Lower leg skin (tissue), 4 donors: ENCODE results near the gene BHLHE23. TPM values are rescaled to one million over a fixed set of nuclear protein-coding genes. Genes with fewer than 3 reads are reported as not detected.

Experiments used
- DNase-seq, 2 donors: peaks; one replicate each; pipeline ENCODE4 v3.0.0-alpha.2; 2019; ENCODE audit warnings: low spot score in 2 of 2
- H3K4me3 ChIP-seq: fragments of 200-600 bp; sonication (generic); 2 replicates; pipeline ENCODE4 v1.5.1; 2017; ENCODE audit warnings: mild to moderate bottlenecking, low read depth; ENCODE audit not compliant: poor library complexity, severe bottlenecking
- POLR2A ChIP-seq, 2 donors: fragments of 450-650 bp; IDR thresholded peaks; one replicate each; pipeline ENCODE4 v1.6.1; 2016 to 2017; ENCODE audit warnings: antibody characterized with exemption in 2 of 2, mild to moderate bottlenecking in 1 of 2, moderate library complexity in 1 of 2
- WGBS, 2 donors: methylation state at CpG; one replicate each; pipeline ENCODE4 v1.1.5; 2018; 5-methylcytosine and 5-hydroxymethylcytosine counted together
- intact Hi-C: fragments of 100-400 bp; cut with DNase I; formaldehyde crosslinking; loops from one replicate; pipeline ENCODE4 v1.15.0; 2023; ENCODE audit warnings: low total_unique reads
- total RNA-seq, 4 donors: library from RNA; depleted of rRNA; stranded (reverse); fragments of >200 nt; gene quantifications; one replicate each; pipeline ENCODE4 v1.1.0, GENCODE V29; 2016
- TF ChIP-seq, protein P1 (sequence below), 3 donors: fragments of 450-650 bp; IDR thresholded peaks; one replicate each; pipeline ENCODE4 v1.5.1; 2016; ENCODE audit warnings: antibody characterized with exemption in 3 of 3, mild to moderate bottlenecking in 3 of 3, moderate library complexity in 2 of 3

Gene BHLHE23
- total RNA-seq, 4 donors from 2014 or later, result 0.23 TPM; not detected in 3

DNA sequence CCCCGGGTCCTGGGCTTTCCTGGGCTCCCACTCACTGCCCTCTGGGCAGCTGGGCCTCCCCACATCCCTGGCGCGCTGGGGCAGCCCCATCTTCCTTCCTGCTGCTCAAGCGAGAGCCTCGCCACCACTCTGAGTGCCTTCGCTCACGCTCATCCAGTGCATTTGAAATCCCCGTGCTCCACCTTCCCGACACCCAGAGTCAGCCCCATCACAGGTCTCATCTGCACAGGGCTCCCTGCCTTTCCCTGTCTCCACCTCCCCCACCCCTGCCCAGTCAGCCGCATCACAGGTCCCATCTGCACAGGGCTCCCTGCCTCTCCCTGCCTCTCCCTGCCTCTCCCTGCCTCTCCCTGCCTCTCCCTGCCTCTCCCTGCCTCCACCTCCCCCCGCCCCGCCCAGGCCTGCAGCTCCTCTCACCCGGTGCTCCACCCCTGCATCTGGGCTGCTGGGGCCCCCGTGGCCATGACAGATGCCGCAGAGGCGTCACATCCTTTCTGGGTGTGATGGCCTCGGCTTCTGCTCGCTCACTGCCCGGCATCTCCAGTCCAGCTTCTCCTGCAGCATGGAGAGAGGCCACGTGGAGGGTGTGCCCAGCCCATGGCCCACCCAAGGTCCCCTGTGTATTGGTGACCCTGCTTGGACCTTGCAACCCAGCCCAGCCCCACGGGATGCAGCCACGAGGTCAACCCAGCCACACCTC, 9.0 kb upstream of the BHLHE23 start:
- DNase-seq, result no peak
- 63 to 64% methylated on average over 15 to 21 of the region's 22 CpGs for WGBS, 2 donors
- H3K4me3 ChIP-seq, result no peak overlapping the region
- intact Hi-C loops, result loop anchor here (10.0 kb wide), 1 partner anchor 191 kb away; no protein-coding TSS in a partner anchor
- no peak for TF ChIP-seq POLR2A (IDR thresholded peaks at IDR 0.05)
- TF ChIP-seq, protein P1, sequence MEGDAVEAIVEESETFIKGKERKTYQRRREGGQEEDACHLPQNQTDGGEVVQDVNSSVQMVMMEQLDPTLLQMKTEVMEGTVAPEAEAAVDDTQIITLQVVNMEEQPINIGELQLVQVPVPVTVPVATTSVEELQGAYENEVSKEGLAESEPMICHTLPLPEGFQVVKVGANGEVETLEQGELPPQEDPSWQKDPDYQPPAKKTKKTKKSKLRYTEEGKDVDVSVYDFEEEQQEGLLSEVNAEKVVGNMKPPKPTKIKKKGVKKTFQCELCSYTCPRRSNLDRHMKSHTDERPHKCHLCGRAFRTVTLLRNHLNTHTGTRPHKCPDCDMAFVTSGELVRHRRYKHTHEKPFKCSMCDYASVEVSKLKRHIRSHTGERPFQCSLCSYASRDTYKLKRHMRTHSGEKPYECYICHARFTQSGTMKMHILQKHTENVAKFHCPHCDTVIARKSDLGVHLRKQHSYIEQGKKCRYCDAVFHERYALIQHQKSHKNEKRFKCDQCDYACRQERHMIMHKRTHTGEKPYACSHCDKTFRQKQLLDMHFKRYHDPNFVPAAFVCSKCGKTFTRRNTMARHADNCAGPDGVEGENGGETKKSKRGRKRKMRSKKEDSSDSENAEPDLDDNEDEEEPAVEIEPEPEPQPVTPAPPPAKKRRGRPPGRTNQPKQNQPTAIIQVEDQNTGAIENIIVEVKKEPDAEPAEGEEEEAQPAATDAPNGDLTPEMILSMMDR (IDR thresholded peaks at IDR 0.05), result no peak

DNA sequence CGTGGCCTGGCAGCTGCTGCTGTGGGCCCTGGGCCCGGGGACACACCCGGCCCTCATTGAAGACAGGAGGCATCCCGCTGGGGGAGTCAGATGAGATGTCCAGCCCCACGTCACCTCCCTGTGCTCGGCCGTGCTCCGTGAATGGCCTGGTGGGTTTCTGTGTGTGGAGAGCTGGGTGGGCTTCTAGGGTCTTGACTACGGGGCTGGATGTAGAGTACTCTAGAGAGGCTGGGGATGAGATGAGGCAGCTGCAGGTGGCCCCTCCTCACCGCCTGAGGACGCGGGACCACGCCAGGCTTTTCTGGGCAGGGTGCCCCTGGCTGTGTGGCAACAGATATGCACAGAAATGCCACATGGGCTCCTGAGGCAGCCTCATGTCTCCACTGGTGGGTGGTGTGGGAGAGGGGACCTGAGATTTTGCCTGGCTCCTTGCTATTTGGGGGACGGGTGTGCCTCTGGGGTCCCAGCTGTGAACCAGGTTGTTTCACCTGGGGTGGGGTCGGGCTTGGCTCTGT, 8.4 kb upstream of the BHLHE23 start:
- intact Hi-C loops, result loop anchor here (10.0 kb wide), 1 partner anchor 190 kb away; no protein-coding TSS in a partner anchor
- no peak overlapping the region for H3K4me3 ChIP-seq
- no peak for DNase-seq
- TF ChIP-seq, protein P1 (IDR thresholded peaks at IDR 0.05), result no peak
- WGBS, 2 donors, result 41 to 42% methylated on average over 10 to 14 of the region's 15 CpGs

DNA sequence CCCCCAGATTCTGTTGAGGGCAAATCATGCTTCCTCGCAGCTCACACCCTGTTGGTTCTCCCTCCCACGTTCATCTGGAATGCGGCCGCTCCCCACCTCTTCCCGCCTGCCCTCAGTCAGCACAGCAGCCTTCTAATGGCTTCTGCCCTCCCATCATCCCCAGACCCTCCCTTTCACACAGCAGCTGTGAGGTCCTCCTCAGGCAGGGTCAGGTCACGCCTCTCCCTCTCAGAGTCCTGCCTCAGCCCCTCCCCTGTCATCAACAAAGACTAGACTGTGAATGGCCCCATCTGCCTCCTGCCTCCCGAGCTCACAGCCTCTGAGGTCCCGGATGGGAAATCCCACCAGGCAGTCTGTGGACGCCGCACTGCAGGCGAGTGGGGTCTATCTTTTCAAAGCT, 7.9 kb upstream of the BHLHE23 start:
- no peak overlapping the region for H3K4me3 ChIP-seq
- intact Hi-C loops, result loop anchor here (10.0 kb wide), 1 partner anchor 190 kb away; no protein-coding TSS in a partner anchor
- 10 to 14% methylated on average over 11 of the region's 11 CpGs for WGBS, 2 donors
- no peak for DNase-seq
- TF ChIP-seq, protein P1 (IDR thresholded peaks at IDR 0.05), result no peak
- no peak for TF ChIP-seq POLR2A (IDR thresholded peaks at IDR 0.05)

DNA sequence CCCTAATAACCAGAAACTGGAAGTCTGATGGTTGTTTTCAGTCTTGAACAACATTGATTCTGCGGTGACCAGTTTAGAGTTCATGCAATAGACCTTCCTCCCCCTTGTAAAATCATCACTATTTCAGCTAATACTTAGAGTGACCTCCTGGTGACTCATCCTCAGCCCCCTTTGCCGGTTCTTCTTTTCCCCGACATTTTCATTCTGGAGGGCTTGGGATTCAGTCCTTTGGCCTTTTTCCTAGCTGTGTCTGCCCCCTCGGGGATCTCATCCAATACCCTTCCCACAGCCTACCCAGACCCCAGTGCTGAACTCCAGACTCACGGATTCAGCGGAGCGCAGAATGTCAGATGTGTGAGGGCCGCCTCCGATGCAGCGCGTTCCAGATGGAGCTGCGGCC, 7.5 kb upstream of the BHLHE23 start:
- no peak overlapping the region for H3K4me3 ChIP-seq
- intact Hi-C loops, result loop anchor here (10.0 kb wide), 1 partner anchor 189 kb away; no protein-coding TSS in a partner anchor

DNA sequence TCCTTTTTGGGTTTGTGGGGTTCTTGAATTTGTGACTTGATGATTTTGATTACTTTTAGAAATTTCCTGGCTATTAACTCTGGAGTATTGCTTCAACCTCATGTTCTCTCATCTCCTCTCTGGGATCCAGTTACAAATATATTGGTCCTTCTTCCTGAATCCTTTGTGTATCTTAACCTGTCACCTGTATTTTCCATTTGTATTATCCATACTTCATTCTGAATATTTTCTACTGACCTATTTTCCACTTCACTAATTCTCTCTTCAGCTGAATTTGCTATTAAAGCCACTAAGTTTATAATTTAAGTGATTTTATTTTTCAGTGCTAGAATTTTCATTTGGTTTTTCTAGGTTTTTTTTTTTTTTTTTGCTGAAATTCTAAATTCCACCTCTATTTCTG, 6.4 kb upstream of the BHLHE23 start:
- DNase-seq, result no peak
- intact Hi-C loops, result loop anchor here (2.0 to 10.0 kb wide), 2 partner anchors 42 to 188 kb away; no protein-coding TSS in a partner anchor
- TF ChIP-seq POLR2A (IDR thresholded peaks at IDR 0.05), result no peak
- no peak overlapping the region for H3K4me3 ChIP-seq

More for the DNA sequence above, 7.5 kb upstream of the BHLHE23 start:
- 27 to 28% methylated on average over 12 of the region's 12 CpGs for WGBS, 2 donors
- TF ChIP-seq, protein P1 (IDR thresholded peaks at IDR 0.05), result no peak
- no peak for TF ChIP-seq POLR2A (IDR thresholded peaks at IDR 0.05)
- no peak for DNase-seq

DNA sequence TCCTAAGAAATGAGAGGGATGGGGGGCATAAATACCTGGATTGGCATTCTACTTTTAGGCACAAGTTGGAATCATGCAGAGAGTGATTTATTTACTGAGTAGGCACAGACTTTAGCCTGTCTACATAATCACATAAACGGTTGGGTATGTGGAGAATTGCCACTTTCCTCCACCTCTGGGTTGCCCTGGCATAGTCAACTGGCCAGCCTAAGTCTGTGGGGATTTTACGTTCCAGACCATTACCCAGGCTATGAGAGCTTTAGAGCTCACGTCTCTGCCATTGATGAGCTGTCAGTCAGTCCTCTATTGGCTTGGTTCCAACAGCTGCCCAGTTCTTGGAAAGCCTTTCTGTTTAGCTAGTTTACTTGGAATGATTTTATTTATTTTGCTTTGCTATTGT, 5.0 kb upstream of the BHLHE23 start:
- intact Hi-C loops, result loop anchor here (2.0 to 10.0 kb wide), 2 partner anchors 41 to 187 kb away; no protein-coding TSS in a partner anchor
- 36 to 37% methylated on average over 3 of the region's 3 CpGs for WGBS, 2 donors
- TF ChIP-seq POLR2A (IDR thresholded peaks at IDR 0.05), result no peak
- TF ChIP-seq, protein P1 (IDR thresholded peaks at IDR 0.05), result no peak
- no peak overlapping the region for H3K4me3 ChIP-seq
- DNase-seq, result no peak
